Upper lobe of right lung (tissue), 1 donor: Measurements from ENCODE around the gene MYL12B. TPM values are rescaled to one million over a fixed set of nuclear protein-coding genes. Genes with fewer than 3 reads are reported as not detected.

Experiments
- ATAC-seq: fragments of 200-7000 bp; cut with Tn5 transposase; one replicate; pipeline ENCODE4 v1.9.1; 2020; ENCODE audit warnings: mild to moderate bottlenecking, moderate library complexity
- DNase-seq: peaks from one replicate; pipeline ENCODE4 v3.0.0-alpha.2; 2020
- H3K27ac ChIP-seq: fragments of 200-600 bp; one replicate; pipeline ENCODE4 v1.8.0; 2022
- H3K27me3 ChIP-seq: fragments of 200-600 bp; one replicate; pipeline ENCODE4 v1.8.0; 2022; ENCODE audit warnings: mild to moderate bottlenecking
- H3K36me3 ChIP-seq: fragments of 200-600 bp; one replicate; pipeline ENCODE4 v1.8.0; 2022
- H3K4me1 ChIP-seq: fragments of 200-600 bp; one replicate; pipeline ENCODE4 v1.8.0; 2022
- H3K4me3 ChIP-seq: fragments of 200-600 bp; one replicate; pipeline ENCODE4 v1.8.0; 2022; ENCODE audit warnings: mild to moderate bottlenecking
- H3K9me3 ChIP-seq: fragments of 200-600 bp; one replicate; pipeline ENCODE4 v1.8.0; 2022
- intact Hi-C: fragments of 100-400 bp; cut with DNase I; formaldehyde crosslinking; loops from one replicate; pipeline ENCODE4 v1.11.0; 2022
- total RNA-seq: library from RNA; stranded (reverse); fragmentation: NEBNext Ultra II Directional; extraction: Animal tissue kit (Norgen Biotek cat#: 25700); gene quantifications from one replicate; pipeline ENCODE4 v1.2.1, GENCODE V29; 2021
- TF ChIP-seq, protein P1 (sequence below): fragments of 200-600 bp; IDR thresholded peaks from one replicate; pipeline ENCODE4 v1.8.0; 2022; ENCODE audit warnings: antibody characterized with exemption
- donor health status: DM: no; HTN: yes; CAD: no; lungs with severe emphysema.

Gene MYL12B
- total RNA-seq, 1 donor from 2014 or later: 368 TPM

DNA sequence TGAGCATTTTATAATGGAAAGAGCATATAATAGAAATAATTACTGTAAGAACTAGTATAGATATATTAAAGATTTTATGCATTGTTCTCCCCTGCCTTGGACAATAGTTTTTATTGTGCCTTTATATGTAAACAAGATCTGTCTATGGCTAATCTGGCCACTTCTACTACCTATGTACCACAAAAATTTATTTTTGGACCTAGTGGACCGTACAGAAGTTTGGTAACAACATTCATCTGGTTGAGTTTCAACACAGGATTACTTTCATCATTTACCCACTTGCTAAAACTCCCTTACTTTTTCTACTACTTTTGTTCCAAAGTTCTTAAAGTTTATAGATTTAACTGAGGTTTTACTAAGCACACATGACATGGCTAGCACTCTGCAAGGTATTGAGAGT lies 28.9 kb upstream of the MYL12B start:
- no peaks in the 10 kb centered on the region for H3K27me3 ChIP-seq
- intact Hi-C loops: no loop called here
- TF ChIP-seq, protein P1, sequence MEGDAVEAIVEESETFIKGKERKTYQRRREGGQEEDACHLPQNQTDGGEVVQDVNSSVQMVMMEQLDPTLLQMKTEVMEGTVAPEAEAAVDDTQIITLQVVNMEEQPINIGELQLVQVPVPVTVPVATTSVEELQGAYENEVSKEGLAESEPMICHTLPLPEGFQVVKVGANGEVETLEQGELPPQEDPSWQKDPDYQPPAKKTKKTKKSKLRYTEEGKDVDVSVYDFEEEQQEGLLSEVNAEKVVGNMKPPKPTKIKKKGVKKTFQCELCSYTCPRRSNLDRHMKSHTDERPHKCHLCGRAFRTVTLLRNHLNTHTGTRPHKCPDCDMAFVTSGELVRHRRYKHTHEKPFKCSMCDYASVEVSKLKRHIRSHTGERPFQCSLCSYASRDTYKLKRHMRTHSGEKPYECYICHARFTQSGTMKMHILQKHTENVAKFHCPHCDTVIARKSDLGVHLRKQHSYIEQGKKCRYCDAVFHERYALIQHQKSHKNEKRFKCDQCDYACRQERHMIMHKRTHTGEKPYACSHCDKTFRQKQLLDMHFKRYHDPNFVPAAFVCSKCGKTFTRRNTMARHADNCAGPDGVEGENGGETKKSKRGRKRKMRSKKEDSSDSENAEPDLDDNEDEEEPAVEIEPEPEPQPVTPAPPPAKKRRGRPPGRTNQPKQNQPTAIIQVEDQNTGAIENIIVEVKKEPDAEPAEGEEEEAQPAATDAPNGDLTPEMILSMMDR: no peak
- ATAC-seq: no peak
- H3K27ac ChIP-seq: no peak overlapping the region
- H3K9me3 ChIP-seq: no peaks in the 10 kb centered on the region
- no peak for DNase-seq
- no peaks in the 10 kb centered on the region for H3K36me3 ChIP-seq
- no peak overlapping the region for H3K4me3 ChIP-seq
- no peaks in the 10 kb centered on the region for H3K4me1 ChIP-seq

DNA sequence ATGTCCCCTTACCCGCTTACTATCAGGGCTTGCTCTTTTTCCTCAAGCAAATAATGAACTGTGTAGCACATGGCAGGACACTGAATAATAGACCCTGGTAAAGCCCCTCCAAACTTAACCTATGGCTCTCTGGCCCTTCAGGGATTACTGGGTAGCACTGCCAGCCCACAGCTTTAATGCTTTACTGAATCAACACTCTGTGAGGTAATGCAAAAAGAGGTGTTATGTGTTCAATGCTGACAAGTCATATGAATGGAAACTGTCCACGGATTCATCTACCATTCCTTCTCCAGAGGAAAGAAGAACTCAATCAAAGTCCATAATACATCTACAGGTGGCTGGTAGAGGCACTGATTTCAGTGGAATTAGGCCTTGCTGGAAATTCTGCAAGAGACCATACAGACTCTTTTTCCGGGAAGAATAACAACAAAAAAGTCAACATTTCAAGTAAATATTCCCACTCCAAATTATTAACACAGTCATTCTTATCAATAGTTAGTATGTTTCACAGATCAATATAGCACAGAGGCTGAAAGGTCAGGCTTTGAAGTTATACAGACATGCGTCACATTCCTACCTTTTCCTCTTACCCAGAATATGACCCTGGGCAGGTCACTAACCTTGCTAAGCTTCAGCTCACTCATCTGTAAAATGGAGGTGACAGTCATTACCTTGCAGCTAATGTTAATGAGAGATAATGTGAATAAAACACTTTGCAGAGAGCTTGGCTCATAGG lies 28.3 kb upstream of the MYL12B start:
- TF ChIP-seq, protein P1: no peak
- Histone ChIP-seq H3K27me3 (no peaks in the 10 kb centered on the region), H3K36me3 (no peaks in the 10 kb centered on the region)

DNA sequence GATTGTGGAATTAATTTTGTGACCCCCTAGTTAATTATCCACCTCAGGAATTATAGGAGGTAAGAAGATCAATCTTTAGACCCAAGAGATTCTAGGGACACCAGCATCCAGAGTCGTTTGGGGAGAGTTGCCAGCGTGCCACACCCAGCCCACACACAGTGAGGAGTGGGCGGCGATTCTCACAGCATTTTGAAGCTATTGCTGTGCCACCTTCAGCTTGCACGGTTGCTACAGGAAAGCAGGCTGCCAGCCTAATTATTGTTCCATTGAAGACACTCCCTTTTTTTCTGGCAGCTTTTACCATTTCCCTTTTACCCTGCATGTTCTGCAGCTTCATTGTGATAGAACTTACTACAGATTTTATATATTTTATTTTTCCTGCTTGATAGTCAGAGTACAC lies 27.5 kb upstream of the MYL12B start:
- DNase-seq: no peak
- Histone ChIP-seq H3K4me1 (no peaks in the 10 kb centered on the region), H3K27ac (no peak overlapping the region), H3K27me3 (no peaks in the 10 kb centered on the region), H3K9me3 (no peaks in the 10 kb centered on the region), H3K4me3 (no peak overlapping the region), H3K36me3 (no peaks in the 10 kb centered on the region)
- TF ChIP-seq, protein P1: no peak
- ATAC-seq: no peak
- intact Hi-C loops: no loop called here

More for the DNA sequence above, 28.3 kb upstream of the MYL12B start:
- no peak for ATAC-seq
- no peak overlapping the region for H3K4me3 ChIP-seq
- DNase-seq: no peak
- no peaks in the 10 kb centered on the region for H3K4me1 ChIP-seq
- no peak overlapping the region for H3K27ac ChIP-seq
- intact Hi-C loops: no loop called here
- no peaks in the 10 kb centered on the region for H3K9me3 ChIP-seq

DNA sequence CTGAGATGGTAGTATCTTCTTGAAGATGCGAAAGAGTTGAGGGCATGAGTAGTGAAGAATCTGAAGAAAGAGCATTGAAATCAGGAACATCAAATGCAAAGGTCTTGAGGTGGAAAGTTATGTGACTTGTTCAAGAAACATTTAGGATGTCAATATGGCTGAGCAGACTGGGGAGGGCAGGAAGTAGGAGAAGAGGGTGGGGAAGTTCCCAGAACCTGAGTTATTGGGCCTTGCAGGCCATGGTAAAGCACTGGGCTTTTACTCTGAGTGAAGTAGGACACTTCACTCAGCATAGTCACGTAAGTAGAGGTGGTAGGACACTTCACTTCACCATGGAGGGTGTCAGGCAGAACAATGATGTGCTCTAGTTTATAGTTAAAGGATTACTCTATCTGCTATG lies 26.1 kb upstream of the MYL12B start:
- DNase-seq (no peak), ATAC-seq (no peak)
- intact Hi-C loops: no loop called here
- Histone ChIP-seq H3K36me3 (no peaks in the 10 kb centered on the region), H3K9me3 (no peaks in the 10 kb centered on the region), H3K4me3 (no peak overlapping the region), H3K27ac (no peak overlapping the region), H3K27me3 (no peaks in the 10 kb centered on the region), H3K4me1 (no peaks in the 10 kb centered on the region)
- TF ChIP-seq, protein P1: no peak

DNA sequence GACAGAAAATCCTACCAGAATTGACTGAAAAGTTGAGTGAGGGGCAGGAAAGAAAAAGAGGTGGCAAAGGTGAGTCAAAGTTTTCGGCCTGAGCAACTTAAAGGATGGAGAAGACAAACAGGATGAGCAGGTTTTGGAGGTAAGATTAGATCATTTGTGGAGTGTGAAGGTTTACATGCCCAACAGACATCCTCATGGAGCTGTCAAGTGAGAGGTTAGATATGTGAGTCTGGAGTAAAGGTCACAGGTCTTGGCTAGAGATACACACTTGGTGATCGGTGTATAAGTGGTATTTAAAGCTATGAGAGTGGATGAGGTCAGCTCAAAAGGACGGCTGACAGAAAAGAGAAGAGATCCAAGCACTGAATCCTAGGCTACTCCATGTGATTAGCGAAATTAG lies 25.5 kb upstream of the MYL12B start:
- H3K4me1 ChIP-seq: no peaks in the 10 kb centered on the region
- H3K9me3 ChIP-seq: no peaks in the 10 kb centered on the region
- no peak overlapping the region for H3K27ac ChIP-seq
- H3K27me3 ChIP-seq: no peaks in the 10 kb centered on the region
- H3K4me3 ChIP-seq: no peak overlapping the region
- H3K36me3 ChIP-seq: no peaks in the 10 kb centered on the region
- TF ChIP-seq, protein P1: no peak
- intact Hi-C loops: no loop called here
- ATAC-seq (no peak), DNase-seq (no peak)

DNA sequence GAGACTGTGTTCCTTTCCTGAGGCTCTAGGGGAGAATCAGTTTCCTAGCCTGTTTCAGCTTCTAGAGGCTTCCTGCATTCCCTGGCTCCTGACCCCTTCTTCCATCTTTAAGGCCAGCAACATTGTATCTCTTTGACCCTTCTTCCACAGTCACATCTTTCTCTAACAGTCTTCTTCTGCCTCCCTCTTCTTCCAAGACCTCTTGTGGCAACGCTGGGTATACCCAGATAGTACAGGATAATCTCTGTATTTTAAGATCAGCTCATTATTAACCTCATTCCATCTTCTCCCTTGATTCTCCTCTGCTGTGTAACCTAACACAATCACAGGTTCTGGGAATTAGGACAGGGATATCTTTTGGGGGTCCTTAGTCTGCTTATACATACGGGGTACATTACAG lies 23.2 kb upstream of the MYL12B start:
- H3K9me3 ChIP-seq: no peaks in the 10 kb centered on the region
- no peak for ATAC-seq
- TF ChIP-seq, protein P1: no peak
- DNase-seq: no peak
- H3K4me1 ChIP-seq: no peaks in the 10 kb centered on the region
- intact Hi-C loops: no loop called here
- no peak overlapping the region for H3K4me3 ChIP-seq
- H3K27me3 ChIP-seq: no peaks in the 10 kb centered on the region
- H3K36me3 ChIP-seq: no peaks in the 10 kb centered on the region
- no peak overlapping the region for H3K27ac ChIP-seq
